SK-N-SH (cell line): ENCODE results near the gene PXMP2. TPM values are rescaled to one million over a fixed set of nuclear protein-coding genes. Genes with fewer than 3 reads are reported as not detected.

Experiments used
- CTCF ChIA-PET: fragments of 300-600, 350-600 bp; formaldehyde crosslinking; extraction: SDS; loops from one replicate; lab custom pipeline; 2021; lab: Yijun Ruan, JAX
- POLR2A ChIA-PET: fragments of 350-600 bp; sonication (Branson Sonifier 250); formaldehyde crosslinking; extraction: SDS; loops from one replicate; lab custom pipeline; 2020; ENCODE audit warnings: antibody characterized with exemption, inconsistent platforms; lab: Yijun Ruan, JAX
- DNase-seq: peaks from one replicate; pipeline ENCODE4 v3.0.0; 2012
- H2AFZ ChIP-seq: fragments of 200-600 bp; sonication (generic); 2 replicates; pipeline ENCODE4 v1.8.1; 2016; ENCODE audit warnings: antibody characterized with exemption, mild to moderate bottlenecking, low read depth
- H3F3A ChIP-seq: fragments of 200-600 bp; sonication (generic); replicated peaks from 2 replicates; pipeline ENCODE3; 2016; ENCODE audit warnings: antibody characterized with exemption, mild to moderate bottlenecking; ENCODE audit not compliant: insufficient read depth
- H3K27ac ChIP-seq, 2 experiments: fragments of 200-500 bp in 1 of 2; fragments of 200-600 bp in 1 of 2; sonication (Bioruptor generic) in 1 of 2; sonication (generic), shearing (Covaris generic) in 1 of 2; 2 replicates each; pipeline versions ENCODE4 v1.5.1 to v1.6.1; 2014 to 2016; ENCODE audit warnings: low read depth in 2 of 2, inconsistent platforms in 1 of 2, low read length in 1 of 2, mild to moderate bottlenecking in 1 of 2, mixed read lengths in 1 of 2
- H3K27me3 ChIP-seq: fragments of 200-600 bp; sonication (generic), shearing (Covaris generic); 2 replicates; pipeline ENCODE4 v1.6.1; 2016; ENCODE audit warnings: mixed run types; ENCODE audit not compliant: insufficient read depth
- H3K36me3 ChIP-seq, 2 experiments: fragments of 200-500 bp in 1 of 2; fragments of 200-600 bp in 1 of 2; sonication (Bioruptor generic) in 1 of 2; sonication (generic) in 1 of 2; replicated peaks in 1 of 2; 2 replicates each; pipeline versions ENCODE3 to v1.5.1; 2014 to 2016; ENCODE audit warnings: low read length in 1 of 2, mild to moderate bottlenecking in 1 of 2; ENCODE audit not compliant: insufficient read depth in 2 of 2, control insufficient read depth in 1 of 2
- H3K4me1 ChIP-seq, 2 experiments: fragments of 200-500 bp in 1 of 2; fragments of 200-600 bp in 1 of 2; sonication (Bioruptor generic) in 1 of 2; sonication (generic), shearing (Covaris generic) in 1 of 2; 2 replicates each; pipeline versions ENCODE4 v1.5.1 to v1.6.1; 2014 to 2016; ENCODE audit warnings: low read depth in 1 of 2, low read length in 1 of 2, mixed run types in 1 of 2; ENCODE audit not compliant: insufficient read depth in 2 of 2, control insufficient read depth in 1 of 2
- H3K4me2 ChIP-seq: fragments of 200-600 bp; sonication (generic), shearing (Covaris generic); 2 replicates; pipeline ENCODE4 v1.6.1; 2017; ENCODE audit warnings: mixed run types
- H3K4me3 ChIP-seq, 2 experiments: fragments of 200-500 bp in 1 of 2; fragments of 200-600 bp in 1 of 2; sonication (Bioruptor generic) in 1 of 2; sonication (generic), shearing (Covaris generic) in 1 of 2; 2 replicates each; pipeline versions ENCODE4 v1.5.1 to v1.8.1; 2014 to 2016; ENCODE audit warnings: low read depth in 2 of 2, inconsistent platforms in 1 of 2, low read length in 1 of 2, mild to moderate bottlenecking in 1 of 2, mixed read lengths in 1 of 2, moderate library complexity in 1 of 2
- H3K79me2 ChIP-seq: fragments of 200-600 bp; sonication (generic); 2 replicates; pipeline ENCODE4 v1.8.1; 2017; ENCODE audit warnings: mild to moderate bottlenecking; ENCODE audit not compliant: insufficient read depth
- H3K9ac ChIP-seq: fragments of 200-600 bp; sonication (generic); 2 replicates; pipeline ENCODE4 v1.6.1; 2017; ENCODE audit warnings: mixed run types
- H3K9me2 ChIP-seq: fragments of 200-600 bp; sonication (generic); 2 replicates; pipeline ENCODE4 v1.6.1; 2017; ENCODE audit warnings: mixed run types
- H3K9me3 ChIP-seq: fragments of 200-600 bp; sonication (generic); 2 replicates; pipeline ENCODE4 v1.6.1; 2017; ENCODE audit warnings: mixed run types, mild to moderate bottlenecking, moderate library complexity
- H4K20me1 ChIP-seq: fragments of 200-600 bp; sonication (generic); 2 replicates; pipeline ENCODE4 v1.6.1; 2017; ENCODE audit warnings: mild to moderate bottlenecking, mixed run types; ENCODE audit not compliant: insufficient read depth
- CHD2 ChIP-seq: fragments of 150-350 bp; IDR thresholded peaks from 2 replicates; pipeline ENCODE4 v1.6.1; 2018; ENCODE audit warnings: low read length; ENCODE audit not compliant: partially characterized antibody
- ELF1 ChIP-seq: IDR thresholded peaks from 2 replicates; pipeline ENCODE4 v1.4.0; 2012
- FOSL2 ChIP-seq: IDR thresholded peaks from 2 replicates; pipeline ENCODE4 v1.4.0; 2012; ENCODE audit warnings: low read depth, mild to moderate bottlenecking, moderate library complexity, borderline replicate concordance
- FOXJ3 ChIP-seq: sonication (generic); formaldehyde crosslinking; IDR thresholded peaks from 2 replicates; pipeline ENCODE4 v1.5.1; 2020; ENCODE audit warnings: mild to moderate bottlenecking, missing genetic modification reagents
- GATA2 ChIP-seq: sonication (generic); formaldehyde crosslinking; IDR thresholded peaks from 2 replicates; pipeline ENCODE4 v1.5.0; 2020; ENCODE audit warnings: mild to moderate bottlenecking, missing genetic modification reagents
- JUND ChIP-seq: IDR thresholded peaks from 2 replicates; pipeline ENCODE4 v1.4.0; 2012
- MXI1 ChIP-seq: IDR thresholded peaks from 2 replicates; pipeline ENCODE4 v1.6.1; 2012; ENCODE audit warnings: mild to moderate bottlenecking, low read depth, low read length, improper control_type of control experiment
- NFIC ChIP-seq: IDR thresholded peaks from 2 replicates; pipeline ENCODE4 v1.4.0; 2012; ENCODE audit warnings: borderline replicate concordance
- NRF1 ChIP-seq: IDR thresholded peaks from 2 replicates; pipeline ENCODE4 v1.6.1; 2012; ENCODE audit warnings: low read depth, mild to moderate bottlenecking, low read length
- RAD21 ChIP-seq: IDR thresholded peaks from 2 replicates; pipeline ENCODE4 v1.6.1; 2012; ENCODE audit warnings: mild to moderate bottlenecking, low read length
- RCOR1 ChIP-seq: fragments of 150-350 bp; IDR thresholded peaks from 2 replicates; pipeline ENCODE4 v1.6.1; 2017; ENCODE audit warnings: antibody characterized with exemption, low read length
- SIN3A ChIP-seq: IDR thresholded peaks from 2 replicates; pipeline ENCODE4 v1.6.1; 2012; ENCODE audit warnings: low read depth, mild to moderate bottlenecking, low read length, moderate library complexity, borderline replicate concordance
- SMC3 ChIP-seq: IDR thresholded peaks from 2 replicates; pipeline ENCODE4 v1.6.1; 2012; ENCODE audit warnings: low read depth, low read length, improper control_type of control experiment
- TAF1 ChIP-seq: IDR thresholded peaks from 2 replicates; pipeline ENCODE4 v1.6.1; 2012; ENCODE audit warnings: low read depth, mild to moderate bottlenecking, low read length, moderate library complexity, borderline replicate concordance
- TEAD4 ChIP-seq: IDR thresholded peaks from 2 replicates; pipeline ENCODE4 v1.4.0; 2012; ENCODE audit warnings: mild to moderate bottlenecking, borderline replicate concordance; ENCODE audit not compliant: insufficient read depth
- WGBS: methylation state at CpG from one replicate; pipeline ENCODE4 v1.1.6; 2017; ENCODE audit warnings: low lambda C conversion rate; 5-methylcytosine and 5-hydroxymethylcytosine counted together
- polyA plus RNA-seq, 3 experiments: library from polyadenylated mRNA; depleted of rRNA; stranded (reverse); fragments of >200 nt; gene quantifications; 2 replicates each; pipeline ENCODE4 v1.2.3, GENCODE V29; 2012
- TF ChIP-seq, protein P1 (sequence below): fragments of 150-350 bp; IDR thresholded peaks from 2 replicates; pipeline ENCODE4 v1.6.1; 2017; ENCODE audit warnings: antibody characterized with exemption, low read length, low read depth, borderline replicate concordance
- TF ChIP-seq, protein P2 (sequence below): IDR thresholded peaks from 2 replicates; pipeline ENCODE4 v1.4.0; 2012; ENCODE audit warnings: low read depth
- TF ChIP-seq, protein P3 (sequence below): fragments of 200-600 bp; sonication (generic); IDR thresholded peaks from 2 replicates; pipeline ENCODE4 v1.6.1; 2017; ENCODE audit warnings: antibody characterized with exemption, mild to moderate bottlenecking, moderate library complexity
- TF ChIP-seq, protein P4 (sequence below): IDR thresholded peaks from 2 replicates; pipeline ENCODE4 v1.4.0; 2012; ENCODE audit warnings: low read depth, borderline replicate concordance
- TF ChIP-seq, protein P5 (sequence below): IDR thresholded peaks from 2 replicates; pipeline ENCODE4 v1.4.0; 2012; ENCODE audit warnings: low read depth, borderline replicate concordance
- TF ChIP-seq, protein P6 (sequence below): fragments of 150-350 bp; IDR thresholded peaks from 2 replicates; pipeline ENCODE4 v1.6.1; 2016; ENCODE audit warnings: mild to moderate bottlenecking, low read depth, low read length

Gene PXMP2
- polyA plus RNA-seq, 1 of the 3 experiments (the other 2 are of a cell fraction), result 35.8 TPM

DNA sequence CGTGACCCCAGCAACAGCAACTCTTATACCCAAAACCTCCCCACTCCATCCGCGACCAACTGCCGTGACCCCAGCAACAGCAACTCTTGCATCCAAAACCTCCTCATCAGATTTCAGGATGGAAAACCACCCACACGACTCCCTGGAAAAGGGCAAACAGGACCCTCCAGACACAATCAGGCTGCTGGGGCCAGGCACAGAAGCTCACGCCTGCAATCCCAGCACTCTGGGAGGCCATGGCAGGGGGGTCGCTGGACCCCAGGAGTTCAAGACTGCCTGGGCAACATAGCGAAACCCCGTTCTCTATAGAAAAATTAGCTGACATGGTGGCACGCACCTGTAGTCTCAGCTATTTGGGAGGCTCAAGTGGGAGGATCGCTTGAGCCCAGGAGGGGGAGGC, 43.0 kb downstream of the PXMP2 start:
- no peaks in the 10 kb centered on the region for H3K9me3 ChIP-seq
- no peak for DNase-seq
- H3K4me3 ChIP-seq, result no peak overlapping the region
- 96% methylated on average over 8 of the region's 11 CpGs for WGBS
- H3K36me3 ChIP-seq, result peaks cover 59 to 70% of the 10 kb centered on the region in 2 experiments
- POLR2A ChIA-PET, result interaction anchor here (0.8 kb wide), 1 partner anchor 20 kb away, joined by 3 read pairs; the partner anchor contains the start of gene PGAM5
- H3K79me2 ChIP-seq, result peaks cover 25% of the 10 kb centered on the region; the same call in 1 of the 2 replicates
- no peak overlapping the region for H3K9ac ChIP-seq
- H3K4me2 ChIP-seq, result no peak overlapping the region
- CTCF ChIA-PET, result interaction anchor here (0.9 to 1.1 kb wide), 2 partner anchors 32 to 38 kb away, joined by 3 read pairs; no protein-coding TSS in a partner anchor
- peaks cover 24% of the 10 kb centered on the region for H3F3A ChIP-seq
- H3K4me1 ChIP-seq, result peaks cover 0 to 4% of the 10 kb centered on the region in 2 experiments; a peak in 1 of 4 replicates
- no peak for TF ChIP-seq RAD21
- TF ChIP-seq, protein P1, sequence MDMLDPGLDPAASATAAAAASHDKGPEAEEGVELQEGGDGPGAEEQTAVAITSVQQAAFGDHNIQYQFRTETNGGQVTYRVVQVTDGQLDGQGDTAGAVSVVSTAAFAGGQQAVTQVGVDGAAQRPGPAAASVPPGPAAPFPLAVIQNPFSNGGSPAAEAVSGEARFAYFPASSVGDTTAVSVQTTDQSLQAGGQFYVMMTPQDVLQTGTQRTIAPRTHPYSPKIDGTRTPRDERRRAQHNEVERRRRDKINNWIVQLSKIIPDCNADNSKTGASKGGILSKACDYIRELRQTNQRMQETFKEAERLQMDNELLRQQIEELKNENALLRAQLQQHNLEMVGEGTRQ, result no peak
- TF ChIP-seq, protein P2, sequence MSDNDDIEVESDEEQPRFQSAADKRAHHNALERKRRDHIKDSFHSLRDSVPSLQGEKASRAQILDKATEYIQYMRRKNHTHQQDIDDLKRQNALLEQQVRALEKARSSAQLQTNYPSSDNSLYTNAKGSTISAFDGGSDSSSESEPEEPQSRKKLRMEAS, result no peak
- no peak for TF ChIP-seq FOXJ3 (CRISPR knock-in tag)
- TF ChIP-seq, protein P3, sequence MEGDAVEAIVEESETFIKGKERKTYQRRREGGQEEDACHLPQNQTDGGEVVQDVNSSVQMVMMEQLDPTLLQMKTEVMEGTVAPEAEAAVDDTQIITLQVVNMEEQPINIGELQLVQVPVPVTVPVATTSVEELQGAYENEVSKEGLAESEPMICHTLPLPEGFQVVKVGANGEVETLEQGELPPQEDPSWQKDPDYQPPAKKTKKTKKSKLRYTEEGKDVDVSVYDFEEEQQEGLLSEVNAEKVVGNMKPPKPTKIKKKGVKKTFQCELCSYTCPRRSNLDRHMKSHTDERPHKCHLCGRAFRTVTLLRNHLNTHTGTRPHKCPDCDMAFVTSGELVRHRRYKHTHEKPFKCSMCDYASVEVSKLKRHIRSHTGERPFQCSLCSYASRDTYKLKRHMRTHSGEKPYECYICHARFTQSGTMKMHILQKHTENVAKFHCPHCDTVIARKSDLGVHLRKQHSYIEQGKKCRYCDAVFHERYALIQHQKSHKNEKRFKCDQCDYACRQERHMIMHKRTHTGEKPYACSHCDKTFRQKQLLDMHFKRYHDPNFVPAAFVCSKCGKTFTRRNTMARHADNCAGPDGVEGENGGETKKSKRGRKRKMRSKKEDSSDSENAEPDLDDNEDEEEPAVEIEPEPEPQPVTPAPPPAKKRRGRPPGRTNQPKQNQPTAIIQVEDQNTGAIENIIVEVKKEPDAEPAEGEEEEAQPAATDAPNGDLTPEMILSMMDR, result no peak
- no peak for TF ChIP-seq NFIC
- TF ChIP-seq SIN3A, result no peak
- TF ChIP-seq CHD2, result no peak
- no peak for TF ChIP-seq FOSL2
- no peak for TF ChIP-seq ELF1
- TF ChIP-seq GATA2 (CRISPR knock-in tag), result no peak
- no peak for TF ChIP-seq TEAD4
- TF ChIP-seq RCOR1, result no peak
- peaks cover 12% of the 10 kb centered on the region; the same call in 1 of the 2 replicates for H4K20me1 ChIP-seq
- H3K9me2 ChIP-seq, result no peaks in the 10 kb centered on the region
- no peaks in the 10 kb centered on the region for H3K27me3 ChIP-seq
- no peak overlapping the region for H2AFZ ChIP-seq
- no peak overlapping the region for H3K27ac ChIP-seq

DNA sequence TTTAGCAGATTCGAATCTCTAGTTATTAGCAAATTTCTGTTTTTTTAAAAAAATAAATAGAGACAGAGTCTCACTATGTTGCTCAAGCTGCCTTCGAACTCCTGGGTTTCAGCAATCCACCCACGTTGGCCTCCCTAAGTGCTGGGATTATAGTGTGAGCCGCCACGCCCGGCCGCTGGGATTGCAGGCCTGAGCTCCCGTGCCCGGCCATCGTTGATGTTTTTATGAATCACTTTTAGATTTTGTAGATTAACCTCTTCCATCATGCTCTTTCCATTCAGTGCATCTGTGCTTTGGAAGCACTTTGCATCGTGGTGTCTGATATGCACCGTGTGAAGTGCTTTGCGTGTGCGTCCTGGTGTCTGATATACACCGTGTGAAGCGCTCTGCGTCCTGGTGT, 44.2 kb downstream of the PXMP2 start:
- H3K4me1 ChIP-seq, result peaks cover 0 to 4% of the 10 kb centered on the region in 2 experiments; a peak in 1 of 4 replicates
- peaks cover 19% of the 10 kb centered on the region for H3F3A ChIP-seq
- no peaks in the 10 kb centered on the region for H3K9me2 ChIP-seq
- no peak overlapping the region for H3K4me2 ChIP-seq
- DNase-seq, result no peak
- ChIA-PET POLR2A (no interaction called here), CTCF (no interaction called here)
- no peak overlapping the region for H3K27ac ChIP-seq
- H3K4me3 ChIP-seq, result no peak overlapping the region
- peaks cover 47 to 67% of the 10 kb centered on the region in 2 experiments for H3K36me3 ChIP-seq
- peaks cover 17% of the 10 kb centered on the region; the same call in 1 of the 2 replicates for H3K79me2 ChIP-seq
- no peak overlapping the region for H3K9ac ChIP-seq
- no peak overlapping the region for H2AFZ ChIP-seq
- WGBS, result 92% methylated on average over 17 of the region's 17 CpGs
- H3K9me3 ChIP-seq, result no peaks in the 10 kb centered on the region
- H4K20me1 ChIP-seq, result peaks cover 12% of the 10 kb centered on the region; the same call in 1 of the 2 replicates
- H3K27me3 ChIP-seq, result no peaks in the 10 kb centered on the region
- TF ChIP-seq, protein P4, sequence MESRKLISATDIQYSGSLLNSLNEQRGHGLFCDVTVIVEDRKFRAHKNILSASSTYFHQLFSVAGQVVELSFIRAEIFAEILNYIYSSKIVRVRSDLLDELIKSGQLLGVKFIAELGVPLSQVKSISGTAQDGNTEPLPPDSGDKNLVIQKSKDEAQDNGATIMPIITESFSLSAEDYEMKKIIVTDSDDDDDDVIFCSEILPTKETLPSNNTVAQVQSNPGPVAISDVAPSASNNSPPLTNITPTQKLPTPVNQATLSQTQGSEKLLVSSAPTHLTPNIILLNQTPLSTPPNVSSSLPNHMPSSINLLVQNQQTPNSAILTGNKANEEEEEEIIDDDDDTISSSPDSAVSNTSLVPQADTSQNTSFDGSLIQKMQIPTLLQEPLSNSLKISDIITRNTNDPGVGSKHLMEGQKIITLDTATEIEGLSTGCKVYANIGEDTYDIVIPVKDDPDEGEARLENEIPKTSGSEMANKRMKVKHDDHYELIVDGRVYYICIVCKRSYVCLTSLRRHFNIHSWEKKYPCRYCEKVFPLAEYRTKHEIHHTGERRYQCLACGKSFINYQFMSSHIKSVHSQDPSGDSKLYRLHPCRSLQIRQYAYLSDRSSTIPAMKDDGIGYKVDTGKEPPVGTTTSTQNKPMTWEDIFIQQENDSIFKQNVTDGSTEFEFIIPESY, result no peak
- no peak for TF ChIP-seq TAF1
- no peak for TF ChIP-seq TEAD4
- no peak for TF ChIP-seq JUND
- TF ChIP-seq, protein P2, result no peak
- no peak for TF ChIP-seq RCOR1
- no peak for TF ChIP-seq SMC3
- TF ChIP-seq, protein P5, sequence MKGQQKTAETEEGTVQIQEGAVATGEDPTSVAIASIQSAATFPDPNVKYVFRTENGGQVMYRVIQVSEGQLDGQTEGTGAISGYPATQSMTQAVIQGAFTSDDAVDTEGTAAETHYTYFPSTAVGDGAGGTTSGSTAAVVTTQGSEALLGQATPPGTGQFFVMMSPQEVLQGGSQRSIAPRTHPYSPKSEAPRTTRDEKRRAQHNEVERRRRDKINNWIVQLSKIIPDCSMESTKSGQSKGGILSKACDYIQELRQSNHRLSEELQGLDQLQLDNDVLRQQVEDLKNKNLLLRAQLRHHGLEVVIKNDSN, result no peak
- no peak for TF ChIP-seq MXI1
- TF ChIP-seq NRF1, result no peak
- TF ChIP-seq, protein P6, sequence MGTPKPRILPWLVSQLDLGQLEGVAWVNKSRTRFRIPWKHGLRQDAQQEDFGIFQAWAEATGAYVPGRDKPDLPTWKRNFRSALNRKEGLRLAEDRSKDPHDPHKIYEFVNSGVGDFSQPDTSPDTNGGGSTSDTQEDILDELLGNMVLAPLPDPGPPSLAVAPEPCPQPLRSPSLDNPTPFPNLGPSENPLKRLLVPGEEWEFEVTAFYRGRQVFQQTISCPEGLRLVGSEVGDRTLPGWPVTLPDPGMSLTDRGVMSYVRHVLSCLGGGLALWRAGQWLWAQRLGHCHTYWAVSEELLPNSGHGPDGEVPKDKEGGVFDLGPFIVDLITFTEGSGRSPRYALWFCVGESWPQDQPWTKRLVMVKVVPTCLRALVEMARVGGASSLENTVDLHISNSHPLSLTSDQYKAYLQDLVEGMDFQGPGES, result no peak
